SK-N-SH (cell line): ENCODE results near the gene KRTCAP3. TPM values are rescaled to one million over a fixed set of nuclear protein-coding genes. Genes with fewer than 3 reads are reported as not detected.
A peak's percentile ranks its signal among the peaks of the same experiment; 100 is the strongest.

Experiments used
- CTCF ChIA-PET: fragments of 300-600, 350-600 bp; formaldehyde crosslinking; extraction: SDS; loops from one replicate; lab custom pipeline; 2021; lab: Yijun Ruan, JAX
- POLR2A ChIA-PET: fragments of 350-600 bp; sonication (Branson Sonifier 250); formaldehyde crosslinking; extraction: SDS; loops from one replicate; lab custom pipeline; 2020; ENCODE audit warnings: antibody characterized with exemption, inconsistent platforms; lab: Yijun Ruan, JAX
- DNase-seq: peaks from one replicate; pipeline ENCODE4 v3.0.0; 2012
- H2AFZ ChIP-seq: fragments of 200-600 bp; sonication (generic); 2 replicates; pipeline ENCODE4 v1.8.1; 2016; ENCODE audit warnings: antibody characterized with exemption, mild to moderate bottlenecking, low read depth
- H3F3A ChIP-seq: fragments of 200-600 bp; sonication (generic); replicated peaks from 2 replicates; pipeline ENCODE3; 2016; ENCODE audit warnings: antibody characterized with exemption, mild to moderate bottlenecking; ENCODE audit not compliant: insufficient read depth
- H3K27ac ChIP-seq, 2 experiments: fragments of 200-500 bp in 1 of 2; fragments of 200-600 bp in 1 of 2; sonication (Bioruptor generic) in 1 of 2; sonication (generic), shearing (Covaris generic) in 1 of 2; 2 replicates each; pipeline versions ENCODE4 v1.5.1 to v1.6.1; 2014 to 2016; ENCODE audit warnings: low read depth in 2 of 2, inconsistent platforms in 1 of 2, low read length in 1 of 2, mild to moderate bottlenecking in 1 of 2, mixed read lengths in 1 of 2
- H3K27me3 ChIP-seq: fragments of 200-600 bp; sonication (generic), shearing (Covaris generic); 2 replicates; pipeline ENCODE4 v1.6.1; 2016; ENCODE audit warnings: mixed run types; ENCODE audit not compliant: insufficient read depth
- H3K36me3 ChIP-seq, 2 experiments: fragments of 200-500 bp in 1 of 2; fragments of 200-600 bp in 1 of 2; sonication (Bioruptor generic) in 1 of 2; sonication (generic) in 1 of 2; replicated peaks in 1 of 2; 2 replicates each; pipeline versions ENCODE3 to v1.5.1; 2014 to 2016; ENCODE audit warnings: low read length in 1 of 2, mild to moderate bottlenecking in 1 of 2; ENCODE audit not compliant: insufficient read depth in 2 of 2, control insufficient read depth in 1 of 2
- H3K4me1 ChIP-seq, 2 experiments: fragments of 200-500 bp in 1 of 2; fragments of 200-600 bp in 1 of 2; sonication (Bioruptor generic) in 1 of 2; sonication (generic), shearing (Covaris generic) in 1 of 2; 2 replicates each; pipeline versions ENCODE4 v1.5.1 to v1.6.1; 2014 to 2016; ENCODE audit warnings: low read depth in 1 of 2, low read length in 1 of 2, mixed run types in 1 of 2; ENCODE audit not compliant: insufficient read depth in 2 of 2, control insufficient read depth in 1 of 2
- H3K4me2 ChIP-seq: fragments of 200-600 bp; sonication (generic), shearing (Covaris generic); 2 replicates; pipeline ENCODE4 v1.6.1; 2017; ENCODE audit warnings: mixed run types
- H3K4me3 ChIP-seq, 2 experiments: fragments of 200-500 bp in 1 of 2; fragments of 200-600 bp in 1 of 2; sonication (Bioruptor generic) in 1 of 2; sonication (generic), shearing (Covaris generic) in 1 of 2; 2 replicates each; pipeline versions ENCODE4 v1.5.1 to v1.8.1; 2014 to 2016; ENCODE audit warnings: low read depth in 2 of 2, inconsistent platforms in 1 of 2, low read length in 1 of 2, mild to moderate bottlenecking in 1 of 2, mixed read lengths in 1 of 2, moderate library complexity in 1 of 2
- H3K79me2 ChIP-seq: fragments of 200-600 bp; sonication (generic); 2 replicates; pipeline ENCODE4 v1.8.1; 2017; ENCODE audit warnings: mild to moderate bottlenecking; ENCODE audit not compliant: insufficient read depth
- H3K9ac ChIP-seq: fragments of 200-600 bp; sonication (generic); 2 replicates; pipeline ENCODE4 v1.6.1; 2017; ENCODE audit warnings: mixed run types
- H3K9me2 ChIP-seq: fragments of 200-600 bp; sonication (generic); 2 replicates; pipeline ENCODE4 v1.6.1; 2017; ENCODE audit warnings: mixed run types
- H3K9me3 ChIP-seq: fragments of 200-600 bp; sonication (generic); 2 replicates; pipeline ENCODE4 v1.6.1; 2017; ENCODE audit warnings: mixed run types, mild to moderate bottlenecking, moderate library complexity
- H4K20me1 ChIP-seq: fragments of 200-600 bp; sonication (generic); 2 replicates; pipeline ENCODE4 v1.6.1; 2017; ENCODE audit warnings: mild to moderate bottlenecking, mixed run types; ENCODE audit not compliant: insufficient read depth
- CHD2 ChIP-seq: fragments of 150-350 bp; IDR thresholded peaks from 2 replicates; pipeline ENCODE4 v1.6.1; 2018; ENCODE audit warnings: low read length; ENCODE audit not compliant: partially characterized antibody
- EP300 ChIP-seq, 2 experiments: IDR thresholded peaks; 2 replicates each; pipeline versions ENCODE4 v1.4.0 to v1.6.1; 2012; ENCODE audit warnings: borderline replicate concordance in 1 of 2, low read depth in 1 of 2, low read length in 1 of 2
- EZH2phosphoT487 ChIP-seq: fragments of 200-600 bp; sonication (generic); IDR thresholded peaks from 2 replicates; pipeline ENCODE4 v1.6.1; 2017; ENCODE audit warnings: low read depth, mixed run types, mild to moderate bottlenecking, antibody characterized with exemption, moderate library complexity, borderline replicate concordance
- FOSL2 ChIP-seq: IDR thresholded peaks from 2 replicates; pipeline ENCODE4 v1.4.0; 2012; ENCODE audit warnings: low read depth, mild to moderate bottlenecking, moderate library complexity, borderline replicate concordance
- FOXJ3 ChIP-seq: sonication (generic); formaldehyde crosslinking; IDR thresholded peaks from 2 replicates; pipeline ENCODE4 v1.5.1; 2020; ENCODE audit warnings: mild to moderate bottlenecking, missing genetic modification reagents
- FOXM1 ChIP-seq: IDR thresholded peaks from 2 replicates; pipeline ENCODE4 v1.4.0; 2012; ENCODE audit warnings: low read depth, mild to moderate bottlenecking
- GATA2 ChIP-seq: sonication (generic); formaldehyde crosslinking; IDR thresholded peaks from 2 replicates; pipeline ENCODE4 v1.5.0; 2020; ENCODE audit warnings: mild to moderate bottlenecking, missing genetic modification reagents
- JUND ChIP-seq: IDR thresholded peaks from 2 replicates; pipeline ENCODE4 v1.4.0; 2012
- MEF2A ChIP-seq: IDR thresholded peaks from 2 replicates; pipeline ENCODE4 v1.4.0; 2012; ENCODE audit warnings: low read depth, borderline replicate concordance
- NFIC ChIP-seq: IDR thresholded peaks from 2 replicates; pipeline ENCODE4 v1.4.0; 2012; ENCODE audit warnings: borderline replicate concordance
- NRF1 ChIP-seq: IDR thresholded peaks from 2 replicates; pipeline ENCODE4 v1.6.1; 2012; ENCODE audit warnings: low read depth, mild to moderate bottlenecking, low read length
- POLR2AphosphoS5 ChIP-seq: IDR thresholded peaks from 2 replicates; pipeline ENCODE4 v1.6.1; 2012; ENCODE audit warnings: low read depth, low read length
- RAD21 ChIP-seq: IDR thresholded peaks from 2 replicates; pipeline ENCODE4 v1.6.1; 2012; ENCODE audit warnings: mild to moderate bottlenecking, low read length
- RCOR1 ChIP-seq: fragments of 150-350 bp; IDR thresholded peaks from 2 replicates; pipeline ENCODE4 v1.6.1; 2017; ENCODE audit warnings: antibody characterized with exemption, low read length
- RXRA ChIP-seq: IDR thresholded peaks from 2 replicates; pipeline ENCODE4 v1.4.0; 2012; ENCODE audit warnings: low read depth, mild to moderate bottlenecking, borderline replicate concordance
- SIN3A ChIP-seq: IDR thresholded peaks from 2 replicates; pipeline ENCODE4 v1.6.1; 2012; ENCODE audit warnings: low read depth, mild to moderate bottlenecking, low read length, moderate library complexity, borderline replicate concordance
- SMC3 ChIP-seq: IDR thresholded peaks from 2 replicates; pipeline ENCODE4 v1.6.1; 2012; ENCODE audit warnings: low read depth, low read length, improper control_type of control experiment
- TCF12 ChIP-seq: IDR thresholded peaks from 2 replicates; pipeline ENCODE4 v1.4.0; 2012
- TEAD4 ChIP-seq: IDR thresholded peaks from 2 replicates; pipeline ENCODE4 v1.4.0; 2012; ENCODE audit warnings: mild to moderate bottlenecking, borderline replicate concordance; ENCODE audit not compliant: insufficient read depth
- USF1 ChIP-seq: IDR thresholded peaks from 2 replicates; pipeline ENCODE4 v1.4.0; 2012; ENCODE audit warnings: low read depth, borderline replicate concordance
- YY1 ChIP-seq: IDR thresholded peaks from 2 replicates; pipeline ENCODE4 v1.4.0; 2012; ENCODE audit warnings: low read depth, mild to moderate bottlenecking
- WGBS: methylation state at CpG from one replicate; pipeline ENCODE4 v1.1.6; 2017; ENCODE audit warnings: low lambda C conversion rate; 5-methylcytosine and 5-hydroxymethylcytosine counted together
- polyA plus RNA-seq, 3 experiments: library from polyadenylated mRNA; depleted of rRNA; stranded (reverse); fragments of >200 nt; gene quantifications; 2 replicates each; pipeline ENCODE4 v1.2.3, GENCODE V29; 2012
- TF ChIP-seq, protein P1 (sequence below): fragments of 200-600 bp; sonication (generic); IDR thresholded peaks from 2 replicates; pipeline ENCODE4 v1.6.1; 2017; ENCODE audit warnings: antibody characterized with exemption, mild to moderate bottlenecking, moderate library complexity

The KRTCAP3 gene
- polyA plus RNA-seq, 1 of the 3 experiments (the other 2 are of a cell fraction): 4.1 TPM

DNA sequence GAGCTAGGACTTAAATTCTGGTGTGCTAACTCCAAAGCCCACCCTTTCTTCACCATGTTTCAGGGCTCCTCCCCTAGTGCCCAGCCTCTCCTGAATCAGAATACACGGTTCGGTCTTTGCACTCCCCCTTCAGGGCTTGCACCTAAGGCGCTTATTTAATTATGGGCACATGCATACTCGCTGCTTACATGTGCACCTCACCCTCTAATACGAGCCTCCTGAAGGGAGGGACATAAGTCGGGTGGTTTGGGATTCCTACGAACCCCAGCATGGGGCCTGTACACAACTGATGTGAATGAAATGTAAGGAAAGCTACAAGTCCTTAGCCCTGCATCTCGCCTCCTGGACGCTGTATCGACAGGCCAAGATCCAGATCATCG is 46.9 kb downstream of the KRTCAP3 start:
- H3K27me3 ChIP-seq: no peaks in the 10 kb centered on the region
- peaks cover 3 to 15% of the 10 kb centered on the region in 2 experiments; a peak in 3 of 4 replicates for H3K4me1 ChIP-seq
- ChIA-PET POLR2A (interaction anchor here (1.8 kb wide), 1 partner anchor 60 kb away, joined by 7 read pairs; the partner anchor contains the start of gene NRBP1), CTCF (interaction anchor here (0.9 to 2.1 kb wide), 5 partner anchors 17 to 194 kb away, joined by 3 to 6 read pairs (median 3); no protein-coding TSS in a partner anchor)
- peaks cover 7 to 14% of the 10 kb centered on the region in 2 experiments for H3K36me3 ChIP-seq
- peak; percentile 36 for DNase-seq
- no peaks in the 10 kb centered on the region for H4K20me1 ChIP-seq
- H3K79me2 ChIP-seq: peaks cover 12% of the 10 kb centered on the region; the same call in 1 of the 2 replicates
- H3K9me3 ChIP-seq: no peaks in the 10 kb centered on the region
- peak overlapping the region; percentile 89 for H3K4me2 ChIP-seq
- H3K27ac ChIP-seq: peak overlapping the region; percentile 9 to 39; a peak in 2 of 4 replicates
- H3K9me2 ChIP-seq: no peaks in the 10 kb centered on the region
- TF ChIP-seq, protein P1, sequence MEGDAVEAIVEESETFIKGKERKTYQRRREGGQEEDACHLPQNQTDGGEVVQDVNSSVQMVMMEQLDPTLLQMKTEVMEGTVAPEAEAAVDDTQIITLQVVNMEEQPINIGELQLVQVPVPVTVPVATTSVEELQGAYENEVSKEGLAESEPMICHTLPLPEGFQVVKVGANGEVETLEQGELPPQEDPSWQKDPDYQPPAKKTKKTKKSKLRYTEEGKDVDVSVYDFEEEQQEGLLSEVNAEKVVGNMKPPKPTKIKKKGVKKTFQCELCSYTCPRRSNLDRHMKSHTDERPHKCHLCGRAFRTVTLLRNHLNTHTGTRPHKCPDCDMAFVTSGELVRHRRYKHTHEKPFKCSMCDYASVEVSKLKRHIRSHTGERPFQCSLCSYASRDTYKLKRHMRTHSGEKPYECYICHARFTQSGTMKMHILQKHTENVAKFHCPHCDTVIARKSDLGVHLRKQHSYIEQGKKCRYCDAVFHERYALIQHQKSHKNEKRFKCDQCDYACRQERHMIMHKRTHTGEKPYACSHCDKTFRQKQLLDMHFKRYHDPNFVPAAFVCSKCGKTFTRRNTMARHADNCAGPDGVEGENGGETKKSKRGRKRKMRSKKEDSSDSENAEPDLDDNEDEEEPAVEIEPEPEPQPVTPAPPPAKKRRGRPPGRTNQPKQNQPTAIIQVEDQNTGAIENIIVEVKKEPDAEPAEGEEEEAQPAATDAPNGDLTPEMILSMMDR: peak; percentile 21; the same call in 1 of the 2 replicates
- TF ChIP-seq RAD21 (0 out of 2 replicates have a peak, but pooled peaks have one; percentile 17), GATA2 (no peak)
- H3F3A ChIP-seq: peaks cover 10% of the 10 kb centered on the region
- H3K9ac ChIP-seq: peak overlapping the region; percentile 53
- H3K4me3 ChIP-seq: peak overlapping the region; percentile 72 to 86
- WGBS: 3% methylated on average over 11 of the region's 11 CpGs
- H2AFZ ChIP-seq: peak overlapping the region; percentile 86

DNA sequence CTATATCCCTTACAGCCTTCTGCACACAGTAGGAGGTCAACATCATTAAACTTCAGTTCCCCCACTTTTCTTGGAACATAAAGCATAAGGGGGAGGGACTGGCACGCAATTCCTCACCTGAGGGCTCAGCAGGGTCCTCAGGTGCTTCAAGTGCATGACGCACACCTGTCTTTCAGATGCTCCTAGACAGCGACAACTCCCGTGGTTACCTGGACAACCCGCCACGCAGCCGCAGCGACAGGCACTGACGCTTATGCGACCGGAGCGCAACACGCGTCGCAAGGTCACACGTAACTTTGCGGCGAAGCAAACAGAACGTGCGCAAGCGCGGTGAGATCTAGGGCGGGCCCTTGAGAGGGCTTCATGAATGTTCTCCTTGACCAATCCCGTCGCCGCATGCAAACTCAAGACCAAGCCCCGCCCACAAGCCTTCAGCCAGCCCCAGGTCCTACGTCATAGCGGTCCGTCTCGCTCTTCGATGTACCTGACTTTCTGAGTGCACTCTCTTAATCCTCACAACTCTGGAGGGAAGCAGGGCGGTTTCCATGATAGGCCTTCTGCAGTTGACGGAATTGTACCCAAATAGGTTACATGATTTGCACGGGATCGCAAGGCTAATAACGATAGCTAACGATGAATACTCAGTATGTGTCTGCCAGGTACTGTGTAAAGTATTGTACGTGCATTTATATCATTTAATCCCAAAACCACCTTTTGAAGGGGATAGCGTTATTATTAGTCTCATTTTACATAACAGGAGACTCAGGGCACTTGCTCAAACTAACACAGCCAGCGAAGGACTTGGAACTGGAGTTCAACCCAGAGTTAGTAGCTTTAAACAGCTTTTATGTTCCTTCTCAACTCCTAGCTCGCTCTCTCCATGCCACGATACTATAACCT is 47.6 kb downstream of the KRTCAP3 start, which contains the start of gene IFT172:
Gene IFT172, minus strand, starts transcription at position 246 of the 900 bp plus-strand sequence. Its CDS starts 90 bp downstream, at position 156.
- Histone ChIP-seq H3K4me1 (peaks cover 7 to 20% of the 10 kb centered on the region in 2 experiments; a peak in 3 of 4 replicates), H2AFZ (peak within 1 kb of the TSS; percentile 86), H3K4me2 (peak within 1 kb of the TSS; percentile 89), H3K4me3 (peak within 1 kb of the TSS; percentile 72 to 86), H3K9me2 (no peaks in the 10 kb centered on the region), H3K9me3 (no peaks in the 10 kb centered on the region), H3K27ac (peak within 1 kb of the TSS; percentile 46 to 81; a peak in 3 of 4 replicates), H3K9ac (peak within 1 kb of the TSS; percentile 53), H4K20me1 (no peaks in the 10 kb centered on the region), H3K79me2 (peaks cover 12% of the 10 kb centered on the region; the same call in 1 of the 2 replicates), H3K36me3 (peaks cover 7 to 11% of the 10 kb centered on the region in 2 experiments), H3K27me3 (no peaks in the 10 kb centered on the region), H3F3A (peaks cover 10% of the 10 kb centered on the region)
- POLR2A ChIA-PET: interaction anchor here (1.8 kb wide), 1 partner anchor 61 kb away, joined by 7 read pairs; the partner anchor contains the start of gene NRBP1
- DNase-seq: peak; percentile 99
- 9% methylated on average over 43 of the region's 43 CpGs for WGBS
- CTCF ChIA-PET: interaction anchor here (1.0 to 2.1 kb wide), 5 partner anchors 18 to 193 kb away, joined by 3 to 6 read pairs (median 4); partner anchors contain the start of gene PPM1G
- TF ChIP-seq RCOR1 (peak; percentile 55), RXRA (no peak), FOSL2 (no peak), SIN3A (peak; percentile 97), TCF12 (no peak), SMC3 (no peak), NFIC (no peak), FOXJ3 (CRISPR knock-in tag) (no peak), NRF1 (peak; percentile 99), MEF2A (no peak), TEAD4 (no peak), RAD21 (no peak), EZH2phosphoT487 (no peak), USF1 (no peak), JUND (no peak), CHD2 (peak; percentile 77), EP300 (IDR thresholded peaks at IDR 0.05; ENCODE audit: borderline replicate concordance in 1 of 2, low read depth in 1 of 2, low read length in 1 of 2) (no peak), POLR2AphosphoS5 (peak; percentile 92), FOXM1 (no peak), YY1 (no peak)
- TF ChIP-seq, protein P1: no peak
